LNCaP clone FGC (cell line): ENCODE measurements around the gene ESR2.
A peak's percentile ranks its signal among the peaks of the same experiment; 100 is the strongest.

Experiments
- DNase-seq: peaks from one replicate; pipeline ENCODE4 v3.0.0-alpha.2; 2011; ENCODE audit warnings: low read depth
- H3K4me3 ChIP-seq: 2 replicates; pipeline ENCODE4 v1.5.1; 2011; ENCODE audit warnings: mild to moderate bottlenecking, low read depth, low read length, control low read depth
- CTCF ChIP-seq: IDR thresholded peaks from 2 replicates; pipeline ENCODE4 v1.5.1; 2012; ENCODE audit warnings: mild to moderate bottlenecking; ENCODE audit not compliant: control insufficient read depth, insufficient read depth; ENCODE audit errors: extremely low read depth

The ESR2 gene

GRCh38 chr14:64227856-64228255, 66.3 kb downstream of the ESR2 start:
- DNase-seq = no peak
- no peak overlapping the region for H3K4me3 ChIP-seq
- TF ChIP-seq CTCF = no peak

- DNase-seq = no peak
- no peak for TF ChIP-seq CTCF
- no peak overlapping the region for H3K4me3 ChIP-seq
Observed at GRCh38 chr14:64225151-64225757, 68.9 kb downstream of the ESR2 start.

GRCh38 chr14:64221391-64222003, 72.7 kb downstream of the ESR2 start:
- peak; percentile 77 for DNase-seq
- H3K4me3 ChIP-seq = no peak overlapping the region
- TF ChIP-seq CTCF = peak; percentile 14; the same call in 1 of the 2 replicates

- no peak for TF ChIP-seq CTCF
- no peak for DNase-seq
- H3K4me3 ChIP-seq = no peak overlapping the region
Observed at GRCh38 chr14:64220466-64220865, 73.7 kb downstream of the ESR2 start.

- TF ChIP-seq CTCF = no peak
- H3K4me3 ChIP-seq = no peak overlapping the region
- no peak for DNase-seq
Observed at GRCh38 chr14:64220056-64220455, 74.1 kb downstream of the ESR2 start.

GRCh38 chr14:64218344-64219240, 75.6 kb downstream of the ESR2 start:
- TF ChIP-seq CTCF = no peak
- no peak overlapping the region for H3K4me3 ChIP-seq
- no peak for DNase-seq

GRCh38 chr14:64217834-64218233, 76.3 kb downstream of the ESR2 start:
- TF ChIP-seq CTCF = no peak
- DNase-seq = no peak

More at GRCh38 chr14:64217834-64218233, 76.3 kb downstream of the ESR2 start:
- no peak overlapping the region for H3K4me3 ChIP-seq
